HG03097 (cell line): Measurements from ENCODE around the gene SMURF2.
"Not testable (repeated sequence)": the region's sequence is repeated elsewhere in the genome, so short reads cannot be mapped to it uniquely, and the experiment has no call there.

Experiments
- ATAC-seq: cut with Tn5 transposase; IDR thresholded peaks from one replicate; pipeline ENCODE4 v1.9.1; 2021; ENCODE audit not compliant: unreplicated experiment, low FRiP score

The SMURF2 gene

DNA sequence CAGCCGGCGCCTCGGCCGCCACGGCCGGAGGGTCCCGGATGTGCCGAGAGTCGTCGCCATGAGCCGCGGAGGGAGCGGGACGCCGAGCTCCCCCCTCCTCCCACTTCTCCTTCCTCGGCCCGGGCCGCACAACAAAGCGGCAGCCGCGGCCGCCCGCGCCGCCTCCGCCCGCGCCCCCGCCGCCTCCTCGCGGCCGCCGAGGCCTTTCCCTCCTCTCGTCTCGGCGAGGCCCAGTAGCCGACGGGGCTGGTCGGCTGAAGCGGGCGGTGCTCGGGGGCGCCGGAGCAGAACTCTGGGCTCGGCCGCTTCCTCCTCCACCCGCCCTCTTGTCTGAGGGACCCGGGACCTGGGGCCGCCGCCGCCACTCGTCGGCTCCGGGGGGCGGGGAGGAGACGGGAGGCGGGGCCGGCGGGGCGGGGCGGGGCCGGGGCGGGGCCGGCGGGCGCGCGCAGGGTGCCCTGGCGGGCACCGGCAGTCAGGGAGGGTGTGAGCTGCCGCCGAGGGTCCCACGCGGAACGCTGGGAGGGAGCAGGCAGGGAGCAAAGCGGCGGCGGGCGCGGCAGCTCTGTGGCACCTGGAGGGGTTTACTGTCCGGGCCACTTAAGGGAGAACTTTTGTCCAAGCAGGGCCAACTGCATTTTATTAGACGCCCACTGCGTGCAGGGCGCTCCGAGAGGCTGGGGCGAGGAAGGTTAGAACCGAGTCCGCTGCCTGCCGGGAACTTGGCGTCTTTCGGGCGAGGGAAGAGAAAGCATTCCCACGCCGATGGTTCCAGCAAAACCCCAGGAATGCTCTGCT is at the start of gene SMURF2:
Gene SMURF2, minus strand, starts transcription at position 332 of the 798 bp plus-strand sequence. CDS start 427 bp downstream, outside the sequence.
- peak; percentile 89 for ATAC-seq

DNA sequence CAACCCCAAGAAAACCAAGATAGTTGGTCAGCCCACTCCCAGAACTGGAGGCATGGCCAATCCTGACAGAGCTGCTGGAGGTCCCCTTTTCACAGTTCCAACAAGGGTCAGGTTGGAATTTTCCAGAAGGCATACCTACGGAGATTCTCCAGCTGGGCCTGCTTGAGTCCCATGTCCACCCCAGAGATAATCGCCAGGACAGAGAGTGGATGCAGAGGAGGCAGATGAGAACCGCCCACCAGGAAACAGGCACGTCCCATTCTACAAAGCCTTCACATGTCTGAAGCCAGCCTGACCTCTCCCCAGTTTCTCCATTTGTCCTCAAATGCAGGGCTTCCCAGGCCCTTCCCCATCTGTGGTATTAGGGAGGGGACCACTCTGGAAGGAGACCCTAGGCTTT is 47.4 kb upstream of the SMURF2 start:
- no peak for ATAC-seq

DNA sequence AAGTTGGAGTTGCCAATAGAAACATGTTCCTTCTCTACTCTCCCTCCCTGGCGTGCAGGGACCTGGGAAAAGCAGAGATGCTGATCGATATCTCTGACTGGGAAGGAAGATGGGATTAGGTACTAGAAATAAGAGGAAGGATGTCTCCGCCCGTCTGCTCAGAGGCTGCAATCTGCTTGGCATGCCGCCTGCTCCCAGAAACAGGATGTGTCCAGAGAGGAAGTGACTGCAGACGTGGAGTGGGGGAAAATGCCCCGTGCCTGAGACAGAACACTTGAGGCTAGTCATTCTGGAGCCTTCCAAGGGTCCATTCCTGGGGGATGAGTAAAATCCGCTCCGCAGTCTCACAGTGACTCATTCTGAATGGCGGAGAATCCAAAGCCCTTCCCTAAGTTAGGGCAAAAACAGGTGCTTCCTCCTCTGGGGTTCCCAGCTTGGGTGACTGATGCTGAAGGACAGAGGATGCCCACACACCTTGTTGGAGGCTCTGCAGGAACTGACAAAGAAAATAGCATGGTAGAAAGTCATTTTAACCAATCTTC is 45.0 kb upstream of the SMURF2 start:
- ATAC-seq = no peak

DNA sequence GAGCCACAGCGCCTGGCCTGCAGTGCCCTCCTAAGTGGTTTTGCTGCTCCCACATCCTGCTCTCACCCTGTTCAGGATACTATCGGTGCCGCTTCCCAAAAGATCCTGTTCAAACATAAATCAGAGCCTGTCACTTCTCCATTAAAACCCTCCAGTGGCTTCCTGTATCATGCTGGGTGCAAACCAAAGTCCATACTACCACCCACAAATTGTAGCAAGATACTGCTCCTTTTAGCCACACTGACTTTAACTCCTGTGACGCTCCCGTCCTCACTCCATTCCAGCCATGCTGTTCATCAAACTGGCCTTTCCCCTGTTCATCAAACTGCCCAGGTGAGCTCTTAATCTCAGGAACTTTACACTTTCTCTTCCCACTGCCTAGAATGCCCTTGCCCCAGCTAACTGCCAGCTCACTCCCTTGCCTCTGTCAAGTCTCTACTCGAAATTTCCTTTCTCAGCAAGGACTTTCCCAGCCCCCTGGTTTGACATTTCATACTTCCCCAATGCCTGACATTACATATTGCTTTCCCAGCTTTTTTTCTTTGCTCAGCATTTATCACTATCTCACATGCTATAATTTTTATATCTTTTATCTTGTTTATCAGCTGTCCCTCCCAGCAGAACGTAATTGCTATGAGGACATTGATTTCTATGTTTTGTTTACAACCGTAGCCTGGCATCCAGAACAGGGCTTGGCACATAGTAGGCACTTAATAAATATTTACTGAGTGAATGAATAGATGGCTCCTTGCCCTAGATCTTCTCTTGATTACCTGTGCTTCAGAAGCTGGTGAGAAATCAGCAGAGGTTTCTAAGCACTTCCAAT is 44.3 kb upstream of the SMURF2 start:
- ATAC-seq = no peak

DNA sequence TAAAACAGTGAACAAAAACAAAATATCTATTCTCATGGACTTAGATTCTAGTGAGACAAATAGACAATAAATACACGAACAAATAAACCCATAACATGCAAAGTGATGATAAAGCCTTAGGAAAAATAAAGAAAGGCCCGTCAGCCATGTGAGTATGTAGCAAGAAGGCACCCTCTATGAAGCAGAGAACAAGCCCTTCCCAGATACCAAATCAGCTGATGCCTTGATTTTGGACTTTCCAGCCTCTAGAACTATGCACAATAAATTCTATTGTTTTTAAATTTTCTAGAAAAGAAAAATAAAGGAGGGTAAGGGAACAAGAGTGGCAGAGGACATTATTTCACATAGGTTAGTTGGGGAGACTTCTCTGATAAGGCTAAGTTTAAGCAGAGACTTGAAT is 40.7 kb upstream of the SMURF2 start:
- ATAC-seq = no peak

DNA sequence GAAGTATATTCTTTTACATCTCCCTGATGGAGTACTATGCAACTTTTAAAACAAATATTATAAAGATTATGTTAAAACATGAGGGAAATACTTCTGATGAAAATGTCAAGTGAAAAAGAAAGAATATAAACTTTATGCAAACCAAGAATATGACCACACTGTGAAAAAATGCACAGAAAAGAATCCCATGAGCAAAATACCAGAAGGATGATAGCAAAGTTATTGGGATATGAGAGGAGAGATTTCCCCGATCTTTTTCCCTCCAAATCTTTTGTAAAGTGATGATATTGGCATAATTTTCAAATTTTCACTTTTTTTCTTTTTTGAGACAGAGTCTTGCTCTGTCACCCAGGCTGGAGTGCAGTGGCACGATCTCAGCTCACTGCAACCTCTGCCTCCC is 36.6 kb upstream of the SMURF2 start:
- ATAC-seq = no peak

DNA sequence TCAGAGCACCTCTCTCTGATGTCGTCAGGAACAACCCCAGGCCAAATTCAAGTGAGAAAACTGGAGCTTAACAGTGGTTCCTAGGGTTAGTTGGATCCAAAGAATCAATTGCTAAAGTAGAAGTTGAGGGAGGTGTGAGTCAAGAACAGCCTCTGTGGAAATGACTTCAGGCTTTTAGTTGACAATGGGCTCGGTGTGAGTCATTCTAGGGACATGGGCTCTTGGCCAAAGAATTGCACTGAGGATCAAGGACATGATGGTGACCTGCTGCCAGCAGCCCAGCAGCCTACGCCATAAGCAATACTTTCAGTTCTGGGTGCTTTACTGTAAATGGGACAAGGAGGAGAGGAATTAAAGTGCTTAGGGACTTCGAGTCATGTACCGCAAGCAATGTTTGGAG is 32.1 kb upstream of the SMURF2 start:
- no peak for ATAC-seq

DNA sequence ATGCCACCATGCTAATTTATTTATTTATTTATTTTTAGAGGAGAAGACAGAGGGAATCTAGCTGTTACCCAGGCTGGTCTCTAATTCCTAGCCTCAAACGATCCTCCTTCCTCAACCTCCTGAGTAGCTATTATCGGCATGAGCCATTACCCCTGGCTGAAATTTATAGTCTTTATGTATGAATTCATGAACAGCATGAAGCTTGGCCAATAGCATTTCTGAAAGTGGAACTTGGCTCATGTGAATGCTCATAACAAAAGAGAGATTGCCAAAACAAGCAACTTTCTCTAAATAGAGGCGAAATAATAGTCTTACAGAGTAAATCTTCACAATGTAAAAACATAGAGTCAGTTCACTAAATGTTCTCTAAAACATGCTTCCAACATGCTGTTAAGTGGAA is 30.1 kb upstream of the SMURF2 start:
- ATAC-seq = no peak

DNA sequence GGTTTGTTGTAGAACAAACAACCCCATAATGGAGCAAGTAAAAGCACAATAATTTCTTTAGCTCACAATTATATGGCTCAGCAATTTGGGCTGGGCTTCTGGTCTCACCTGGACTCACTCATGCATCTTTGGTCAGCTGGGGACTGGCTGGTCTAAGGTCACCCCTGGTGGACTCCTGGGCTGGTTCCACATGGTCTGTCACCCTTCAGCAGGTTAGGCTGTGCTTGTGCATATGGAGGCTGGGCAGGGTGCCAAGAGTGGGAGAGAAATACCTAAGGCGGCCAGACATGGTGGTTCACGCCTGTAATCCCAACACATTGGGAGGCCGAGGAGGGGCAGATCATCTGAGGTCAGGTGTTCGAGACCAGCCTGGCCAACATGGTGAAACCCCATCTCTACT is 27.0 kb upstream of the SMURF2 start:
- ATAC-seq = no peak

DNA sequence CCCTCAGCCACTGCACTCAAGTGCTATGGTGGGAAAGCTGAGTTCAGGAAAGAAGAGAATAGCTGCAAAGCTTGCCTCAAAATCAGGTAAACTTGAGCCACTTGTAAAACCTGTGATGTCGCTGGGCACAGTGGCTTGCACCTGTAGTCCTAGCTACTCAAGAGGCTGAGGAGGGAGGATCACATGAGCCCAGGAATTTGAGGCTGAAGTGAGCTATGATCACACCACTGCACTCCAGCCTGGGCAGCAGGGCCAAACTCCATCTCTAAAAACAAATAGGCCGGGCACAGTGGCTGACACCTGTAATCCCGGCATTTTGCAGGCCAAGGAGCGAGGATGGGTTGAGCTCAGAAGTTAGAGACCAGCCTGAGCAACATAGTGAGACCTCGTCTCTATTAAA is 26.4 kb upstream of the SMURF2 start:
- no peak for ATAC-seq

DNA sequence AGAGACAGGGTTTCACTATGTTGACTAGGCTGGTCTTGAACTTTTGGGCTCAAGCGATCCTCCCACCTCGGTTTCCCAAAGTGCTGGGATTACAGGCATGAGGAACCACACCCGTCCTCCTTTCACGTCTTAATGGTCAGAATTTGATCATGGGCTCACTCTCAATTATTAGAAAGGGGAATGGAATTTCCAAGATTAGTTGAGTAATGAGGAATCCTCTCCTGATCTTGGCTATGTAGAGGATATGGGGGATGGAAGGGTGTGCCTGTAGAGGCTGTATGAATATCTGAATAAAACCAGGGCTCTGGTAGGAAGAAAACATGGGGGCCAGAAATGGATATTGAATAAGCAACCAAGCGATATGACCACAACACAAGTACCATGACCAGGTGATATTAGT is 25.9 kb upstream of the SMURF2 start:
- no peak for ATAC-seq

DNA sequence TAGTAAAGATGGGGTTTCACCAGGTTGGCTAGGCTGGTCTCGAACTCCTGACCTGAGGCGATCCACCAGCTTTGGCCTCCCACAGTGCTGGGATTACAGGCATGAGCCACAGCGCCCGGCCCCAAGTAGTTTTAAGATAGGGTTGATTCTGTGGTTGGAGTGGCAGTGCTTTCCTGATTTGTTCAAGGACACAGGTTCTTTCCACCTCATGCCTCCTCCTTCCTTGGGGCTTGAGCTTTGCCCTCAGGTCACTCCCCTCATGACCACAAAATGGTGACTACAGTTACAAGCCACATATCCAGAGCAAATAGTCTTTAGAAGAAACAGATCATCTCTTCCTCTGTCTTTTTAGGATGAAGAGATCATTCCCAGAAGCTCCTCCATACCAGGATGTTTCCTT is 25.3 kb upstream of the SMURF2 start:
- no peak for ATAC-seq

DNA sequence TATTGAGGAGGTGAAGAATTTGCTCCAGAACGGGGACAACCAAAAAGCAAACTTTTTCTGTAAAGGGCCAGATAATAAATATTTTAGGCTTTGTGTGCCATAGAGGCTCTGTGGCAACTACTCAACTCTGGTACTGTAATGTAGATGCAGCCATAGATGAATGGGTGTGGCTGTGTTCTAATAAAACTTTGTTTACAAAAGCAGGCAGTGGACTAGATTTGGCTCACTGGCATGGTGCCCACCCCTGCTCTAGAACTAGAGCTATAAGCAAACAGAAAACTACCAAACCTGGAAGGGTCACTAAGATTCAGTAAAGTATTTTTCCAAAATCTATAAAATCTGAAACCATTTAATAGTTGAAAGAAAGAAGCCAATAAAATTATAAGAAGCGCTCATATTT is 24.6 kb upstream of the SMURF2 start:
- no peak for ATAC-seq

DNA sequence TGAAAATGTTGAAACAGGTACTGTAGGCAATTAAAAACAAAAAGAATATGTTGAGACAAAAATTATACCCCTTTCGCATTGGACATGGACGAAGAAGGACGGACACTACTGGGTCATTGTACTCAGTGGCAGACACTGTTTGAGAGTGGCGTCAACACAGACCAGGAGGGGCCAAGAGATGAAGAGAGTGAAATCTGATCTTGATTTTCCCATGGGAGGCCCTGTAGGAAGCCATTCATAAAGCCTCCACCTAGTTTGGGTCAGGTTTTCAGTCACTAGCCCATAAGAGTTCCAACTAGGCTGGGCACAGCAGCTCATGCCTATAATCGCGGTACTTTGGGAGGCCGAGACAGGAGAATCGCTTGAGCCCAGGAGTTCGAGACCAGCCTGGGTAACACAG is 23.6 kb upstream of the SMURF2 start:
- no peak for ATAC-seq

DNA sequence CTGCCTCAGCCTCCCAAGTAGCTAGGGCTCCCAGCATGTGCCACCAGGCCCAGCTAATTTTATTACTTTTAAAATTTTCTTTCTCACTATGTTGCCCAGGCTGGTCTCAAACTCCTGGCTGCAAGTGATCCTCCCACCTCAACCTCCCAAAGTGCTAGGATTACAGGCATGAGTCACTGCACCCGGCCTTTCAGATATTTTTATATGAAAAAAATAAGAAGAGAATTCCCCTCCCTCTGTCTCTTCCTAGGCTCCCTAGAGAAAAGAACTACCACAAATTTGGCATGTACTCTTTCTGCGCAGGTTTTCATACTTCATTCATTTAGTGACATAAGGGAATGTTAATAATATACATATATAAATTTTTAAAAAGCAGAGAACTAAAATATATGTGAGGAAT is 21.7 kb upstream of the SMURF2 start:
- no peak for ATAC-seq

DNA sequence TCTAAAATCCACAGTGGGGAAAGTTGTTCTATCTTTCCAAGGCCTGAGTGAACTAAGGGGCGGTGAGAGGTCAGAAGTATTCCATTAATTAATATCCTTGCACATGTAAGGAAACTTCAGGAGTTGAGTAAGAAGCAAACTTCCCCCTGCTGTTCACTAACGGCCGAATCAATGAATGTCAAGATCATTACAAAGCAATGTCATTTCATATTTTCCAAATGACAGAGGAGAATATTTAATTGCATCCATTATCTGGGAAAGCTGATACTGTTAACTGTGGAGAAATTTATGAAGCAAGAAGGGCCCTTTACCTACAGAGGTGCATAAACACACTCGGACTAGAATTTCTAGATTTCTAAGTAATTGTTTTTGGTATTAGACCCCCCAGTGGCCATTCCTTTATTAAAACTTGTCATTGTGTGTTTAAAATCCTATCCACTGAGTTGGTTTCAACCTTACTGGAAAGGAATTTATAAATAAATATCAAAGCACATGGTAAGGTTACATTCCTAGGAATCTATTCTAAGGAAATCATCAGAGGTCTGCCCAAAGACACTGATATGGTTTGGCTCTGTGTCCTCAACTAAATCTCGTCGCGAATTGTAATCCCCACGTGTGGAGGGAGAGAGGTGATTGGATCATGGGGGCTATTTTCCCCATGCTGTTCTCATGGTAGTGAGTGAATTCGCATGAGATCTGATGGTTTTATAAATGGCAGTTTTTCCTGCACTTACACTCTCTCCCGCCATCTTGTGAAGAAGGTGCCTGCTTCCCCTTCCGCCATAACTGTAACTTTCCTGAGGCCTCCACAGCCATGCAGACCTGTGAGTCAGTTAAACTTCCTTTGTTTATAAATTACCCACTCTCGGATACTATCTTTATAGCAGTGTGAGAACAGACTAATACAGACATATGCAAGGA is 20.4 kb upstream of the SMURF2 start:
- no peak for ATAC-seq

DNA sequence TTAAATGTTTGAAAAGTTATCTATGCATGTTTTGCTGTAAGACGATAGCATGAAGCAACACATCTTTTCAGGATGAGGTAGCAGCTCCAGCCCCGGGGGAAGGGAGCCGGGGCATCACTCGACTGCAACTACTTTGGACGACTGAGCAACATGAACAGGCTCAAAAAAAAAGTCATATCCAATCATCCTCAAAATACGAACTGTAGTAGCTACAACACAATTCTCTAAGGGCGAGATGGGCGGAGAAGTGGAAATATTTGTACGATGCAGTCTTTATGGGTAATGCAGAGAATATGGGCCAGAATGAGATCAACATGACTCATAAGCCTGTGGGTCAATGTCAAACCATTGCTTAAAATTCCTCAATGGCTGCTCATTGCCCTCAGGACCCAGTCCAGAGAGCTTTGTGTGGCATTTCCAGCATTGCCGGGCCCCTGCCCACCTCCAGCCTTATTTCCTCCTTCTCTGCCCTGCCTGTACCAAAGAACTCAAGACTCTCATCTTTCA is 17.7 kb upstream of the SMURF2 start:
- ATAC-seq = no peak

DNA sequence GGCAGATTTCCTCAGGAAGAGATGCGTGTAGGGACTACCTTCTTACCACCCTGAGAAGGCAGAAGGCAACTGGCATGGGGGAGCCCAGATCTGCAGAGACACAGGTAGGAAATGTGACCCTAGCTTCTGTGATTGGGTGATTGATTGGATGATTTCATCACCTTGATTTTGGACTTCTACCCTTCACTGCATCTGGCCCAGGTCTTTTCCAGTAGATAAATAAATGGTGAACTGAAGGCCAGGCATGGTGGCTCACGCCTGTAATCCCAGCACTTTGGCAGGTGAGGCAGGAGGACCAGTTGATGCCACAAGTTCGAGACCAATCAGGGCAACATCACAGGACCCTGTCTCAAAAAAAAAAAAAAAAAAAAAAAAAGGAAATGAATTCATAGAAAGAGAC is 14.7 kb upstream of the SMURF2 start:
- no peak for ATAC-seq

DNA sequence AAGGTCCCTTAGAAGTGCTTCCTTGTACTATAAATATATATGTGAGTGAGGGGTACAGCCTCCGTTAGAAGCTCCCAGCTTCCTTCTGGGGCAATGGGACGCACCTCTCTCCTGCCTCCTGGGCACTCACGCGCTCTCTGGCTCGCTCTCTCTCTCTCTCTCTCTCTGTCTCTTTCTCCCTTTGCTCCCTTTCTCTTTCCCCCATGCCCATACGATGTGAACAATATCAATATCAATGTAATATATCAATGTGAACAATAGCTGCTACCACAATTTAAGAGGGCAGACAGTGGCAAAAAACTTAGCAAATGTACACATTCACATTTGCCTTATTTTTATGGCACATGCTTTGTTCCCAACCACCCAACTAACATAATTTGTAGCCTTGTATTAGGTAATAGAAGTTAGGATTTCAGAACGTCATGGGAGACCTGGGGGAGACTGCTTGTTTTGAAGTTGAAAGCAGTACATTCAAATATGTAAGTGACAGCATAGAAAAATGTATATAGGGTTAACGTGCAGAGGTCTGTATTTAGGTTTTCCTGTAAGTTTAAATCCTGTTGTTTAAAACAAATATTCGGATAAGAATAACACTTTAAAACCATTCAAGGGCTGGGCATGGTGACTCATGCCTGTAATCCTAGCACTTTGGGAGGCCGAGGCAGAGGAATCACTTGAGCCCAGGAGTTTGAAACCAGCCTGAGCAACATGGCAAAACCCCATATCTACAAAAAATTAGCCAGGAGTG is 8.9 kb upstream of the SMURF2 start:
- ATAC-seq = not testable (repeated sequence)
